Activated CD8-positive, alpha-beta T cell treated with anti-CD3 and anti-CD28 coated beads, Interleukin-2, amount 10 ng/mL, durations not matched to agents 7 days and 5 days (primary cell): ENCODE results near the gene MTHFD2L. TPM values are rescaled to one million over a fixed set of nuclear protein-coding genes. Genes with fewer than 3 reads are reported as not detected.

Source experiments
- ATAC-seq: fragments of 150-1000 bp; cut with Tn5 transposase; one replicate; pipeline ENCODE4 v1.10.0; 2021; ENCODE audit warnings: moderate library complexity
- CTCF ChIA-PET: fragments of 350-600 bp; sonication (Branson Sonifier 250); formaldehyde crosslinking; loops from one replicate; lab custom pipeline; 2021; ENCODE audit warnings: antibody characterized with exemption; lab: Charles Lee
- POLR2A ChIA-PET: fragments of 350-600 bp; sonication (Branson Sonifier 250); formaldehyde crosslinking; loops from one replicate; lab custom pipeline; 2021; ENCODE audit warnings: antibody characterized with exemption; lab: Charles Lee
- DNase-seq: peaks from one replicate; pipeline ENCODE4 v3.0.0-alpha.2; 2020
- H3K27ac Mint-ChIP-seq: one replicate; pipeline ENCODE4 v1.8.0; 2021; ENCODE audit warnings: mild to moderate bottlenecking, mixed read lengths
- H3K27me3 Mint-ChIP-seq: one replicate; pipeline ENCODE4 v1.8.0; 2021; ENCODE audit warnings: low read depth, mixed read lengths
- H3K36me3 Mint-ChIP-seq: one replicate; pipeline ENCODE4 v1.8.0; 2021; ENCODE audit warnings: low read depth, mixed read lengths
- H3K4me1 Mint-ChIP-seq: one replicate; pipeline ENCODE4 v1.8.0; 2021; ENCODE audit warnings: low read depth, mixed read lengths
- H3K4me3 Mint-ChIP-seq: one replicate; pipeline ENCODE4 v1.8.0; 2021; ENCODE audit warnings: mild to moderate bottlenecking, mixed read lengths
- H3K9me3 Mint-ChIP-seq: one replicate; pipeline ENCODE4 v1.8.0; 2022; ENCODE audit warnings: mixed read lengths; ENCODE audit not compliant: insufficient read depth
- total RNA-seq, 2 experiments: library from RNA; stranded (reverse); gene quantifications; one replicate each; pipeline ENCODE4 v1.2.3, GENCODE V29; 2021

MTHFD2L gene
- 1 to 10 TPM; 5.3 to 5.5 TPM for total RNA-seq

- CTCF ChIA-PET, result interaction anchor here (1.0 kb wide), 1 partner anchor 23 kb away, joined by 3 read pairs; no protein-coding TSS in a partner anchor
- Mint-ChIP-seq H3K9me3 (no peaks in the 10 kb centered on the region), H3K36me3 (peaks cover 25% of the 10 kb centered on the region), H3K4me3 (peak within 1 kb of the TSS; percentile 82), H3K27me3 (peaks cover 28% of the 10 kb centered on the region), H3K27ac (peak within 1 kb of the TSS; percentile 90), H3K4me1 (peaks cover 18% of the 10 kb centered on the region)
- DNase-seq (peak; percentile 84), ATAC-seq (peak; percentile 99)
- POLR2A ChIA-PET, result no interaction called here
Observed at GRCh38 chr4:74157561-74158465, at the start of gene MTHFD2L. TSS of gene MTHFD2L (plus strand) at chr4:74158118. CDS start at chr4:74158139, 21 bp downstream.

DNA sequence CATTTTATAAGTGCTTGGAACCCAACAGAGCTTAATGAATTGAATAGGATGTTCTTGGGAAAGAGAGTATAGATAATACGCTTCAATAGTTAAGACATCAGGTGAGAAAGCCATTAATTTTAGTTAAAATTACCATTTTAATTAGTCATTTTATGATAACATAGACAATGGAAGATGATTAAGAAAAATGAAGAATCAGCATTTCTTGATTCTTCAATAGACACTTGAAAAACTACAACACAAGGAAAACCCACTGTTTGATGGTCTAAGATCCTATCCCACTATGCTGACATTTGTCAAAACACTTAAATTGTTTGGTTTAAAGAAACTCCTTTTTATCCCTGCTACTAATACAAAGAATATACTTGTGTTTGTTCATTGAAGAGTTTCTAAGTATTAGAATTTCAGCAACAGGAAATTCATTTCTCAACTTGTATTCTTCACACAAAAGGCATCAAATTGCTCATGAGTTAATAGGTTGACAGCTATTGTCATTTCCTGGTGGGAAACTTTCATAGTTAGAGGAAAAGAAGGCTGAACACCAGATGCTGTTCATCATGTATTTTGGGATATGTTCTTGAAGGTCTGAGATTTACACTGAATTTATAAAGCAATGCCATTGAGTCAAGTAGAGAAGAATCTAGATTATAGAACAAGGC is 49.3 kb upstream of the MTHFD2L start:
- H3K27ac Mint-ChIP-seq, result no peak overlapping the region
- CTCF ChIA-PET, result no interaction called here

DNA sequence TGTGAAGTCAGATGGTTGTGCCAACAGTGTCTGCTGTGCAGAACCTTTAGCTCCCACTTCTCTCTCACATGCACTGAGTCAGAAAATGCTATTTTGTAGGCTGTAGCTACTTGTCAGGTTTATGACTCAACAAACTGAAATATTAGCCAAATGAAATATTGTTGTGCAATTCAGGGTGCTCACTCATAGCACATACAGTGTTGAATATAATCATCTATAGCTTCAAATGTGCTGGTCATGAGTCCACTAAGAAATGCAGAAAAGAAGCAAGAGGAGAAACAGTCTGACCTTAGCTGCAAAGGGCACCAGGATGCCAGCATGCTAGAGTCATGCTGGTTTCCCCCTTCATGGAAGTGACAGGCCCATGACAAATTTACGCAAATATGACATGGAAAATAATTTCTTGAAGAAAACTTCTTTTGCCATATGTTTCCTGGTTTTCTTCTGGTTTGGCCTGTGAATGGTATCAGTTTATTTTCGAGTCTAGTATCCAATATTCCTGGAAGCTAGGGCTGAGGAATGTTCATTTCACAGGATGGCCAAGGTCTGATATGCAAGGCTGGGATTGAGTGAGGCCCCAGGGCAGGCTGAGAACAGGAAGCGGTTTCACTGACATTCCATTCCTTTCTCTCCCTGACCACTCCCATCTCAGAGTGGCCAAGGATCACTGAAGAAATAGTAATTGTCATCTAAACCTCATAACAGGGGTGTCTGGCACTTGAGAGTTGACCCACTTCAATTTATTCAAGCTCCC is 48.6 kb upstream of the MTHFD2L start:
- DNase-seq (no peak), ATAC-seq (no peak)
- Mint-ChIP-seq H3K4me3 (no peak overlapping the region), H3K4me1 (no peaks in the 10 kb centered on the region), H3K9me3 (no peaks in the 10 kb centered on the region), H3K27ac (no peak overlapping the region), H3K27me3 (peaks cover 2% of the 10 kb centered on the region), H3K36me3 (no peaks in the 10 kb centered on the region)
- ChIA-PET CTCF (no interaction called here), POLR2A (no interaction called here)

More for the DNA sequence above, 49.3 kb upstream of the MTHFD2L start:
- DNase-seq (no peak), ATAC-seq (no peak)
- POLR2A ChIA-PET, result no interaction called here
- H3K4me3 Mint-ChIP-seq, result no peak overlapping the region
- H3K36me3 Mint-ChIP-seq, result no peaks in the 10 kb centered on the region
- peaks cover 2% of the 10 kb centered on the region for H3K27me3 Mint-ChIP-seq
- H3K4me1 Mint-ChIP-seq, result no peaks in the 10 kb centered on the region
- H3K9me3 Mint-ChIP-seq, result no peaks in the 10 kb centered on the region

DNA sequence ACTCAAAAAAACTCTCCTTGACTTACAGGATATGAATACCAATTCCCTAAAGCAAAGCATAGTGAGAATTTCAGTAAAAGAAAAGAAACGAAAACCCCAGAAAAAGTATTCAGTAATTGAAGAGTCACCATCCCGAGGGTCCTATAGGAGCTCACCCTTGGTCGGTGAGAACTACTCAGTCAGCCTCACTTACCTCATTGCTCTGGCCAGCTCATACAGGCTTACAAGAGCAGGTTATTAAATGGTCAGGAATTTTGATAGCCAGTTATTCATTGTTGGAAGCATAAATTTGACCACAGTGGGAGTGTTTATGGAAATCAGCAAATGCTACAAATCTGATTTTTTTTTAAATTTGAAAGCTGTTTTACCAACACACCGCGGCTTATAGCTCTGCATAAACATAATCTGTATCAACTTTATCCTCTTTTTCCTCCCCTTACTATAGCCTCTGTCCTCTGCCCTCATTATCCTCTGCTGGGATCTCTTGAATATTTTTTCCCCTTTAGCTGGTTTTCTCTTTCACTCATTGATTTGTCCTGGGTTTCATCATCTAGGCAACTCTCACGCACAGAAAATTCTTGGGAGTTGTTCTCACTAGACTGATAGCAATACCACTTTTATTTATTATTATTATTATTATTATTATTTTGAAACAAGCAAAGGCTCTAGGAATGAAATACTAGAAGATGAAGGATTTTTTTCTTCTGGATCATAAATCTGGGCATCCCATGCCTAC is 47.9 kb upstream of the MTHFD2L start:
- Mint-ChIP-seq H3K9me3 (no peaks in the 10 kb centered on the region), H3K27me3 (no peaks in the 10 kb centered on the region), H3K36me3 (no peaks in the 10 kb centered on the region), H3K27ac (no peak overlapping the region), H3K4me1 (no peaks in the 10 kb centered on the region), H3K4me3 (no peak overlapping the region)
- ATAC-seq, result no peak
- ChIA-PET POLR2A (no interaction called here), CTCF (no interaction called here)
- no peak for DNase-seq

DNA sequence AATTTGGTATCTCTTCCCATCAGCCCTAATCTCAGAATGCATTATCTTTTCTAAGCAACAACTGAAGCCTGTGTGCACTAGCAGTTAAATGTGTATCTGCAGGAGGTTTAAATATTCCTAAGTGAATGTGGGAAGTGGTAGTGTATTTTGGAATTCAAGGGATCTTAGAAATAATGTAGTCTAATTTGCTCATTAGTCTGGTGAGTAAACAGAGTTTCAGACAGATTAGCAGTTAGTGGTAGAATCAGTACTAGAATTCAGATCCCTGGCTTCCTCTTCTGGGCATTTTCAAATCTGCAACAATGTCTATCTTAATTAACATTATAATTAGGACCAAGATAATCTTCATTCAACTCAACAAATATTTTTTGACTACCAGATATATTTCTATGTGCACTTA is 47.2 kb upstream of the MTHFD2L start:
- no peaks in the 10 kb centered on the region for H3K4me1 Mint-ChIP-seq
- H3K9me3 Mint-ChIP-seq, result no peaks in the 10 kb centered on the region
- H3K36me3 Mint-ChIP-seq, result no peaks in the 10 kb centered on the region
- POLR2A ChIA-PET, result no interaction called here
- H3K4me3 Mint-ChIP-seq, result no peak overlapping the region
- H3K27ac Mint-ChIP-seq, result no peak overlapping the region
- DNase-seq, result no peak
- no peaks in the 10 kb centered on the region for H3K27me3 Mint-ChIP-seq
- CTCF ChIA-PET, result no interaction called here
- ATAC-seq, result no peak

- Mint-ChIP-seq H3K9me3 (no peaks in the 10 kb centered on the region), H3K36me3 (no peaks in the 10 kb centered on the region), H3K27me3 (no peaks in the 10 kb centered on the region), H3K4me1 (no peaks in the 10 kb centered on the region), H3K27ac (no peak overlapping the region), H3K4me3 (no peak overlapping the region)
- CTCF ChIA-PET, result no interaction called here
- ATAC-seq, result no peak
- DNase-seq, result no peak
- POLR2A ChIA-PET, result no interaction called here
Observed at GRCh38 chr4:74111306-74111975, 46.5 kb upstream of the MTHFD2L start.

DNA sequence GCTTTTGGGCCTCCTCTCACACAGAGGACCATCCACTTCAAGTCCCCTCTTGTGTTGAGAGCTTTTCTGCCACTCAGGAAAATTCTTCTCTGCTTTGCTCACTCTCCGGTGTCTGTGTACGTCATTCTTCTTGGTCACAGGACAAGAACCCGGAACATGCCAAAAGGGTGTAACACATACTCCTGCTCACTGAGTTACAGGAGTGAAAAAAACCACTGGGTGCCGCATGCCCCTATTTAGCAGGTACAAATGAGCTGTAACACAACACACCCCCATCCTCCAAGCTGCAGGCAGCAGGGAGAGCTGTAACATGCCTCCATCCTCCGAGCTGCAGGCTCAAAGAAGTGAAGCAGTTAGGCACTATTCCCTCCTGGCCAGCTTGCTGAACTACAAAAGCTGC is 45.9 kb upstream of the MTHFD2L start:
- no peaks in the 10 kb centered on the region for H3K36me3 Mint-ChIP-seq
- H3K4me3 Mint-ChIP-seq, result no peak overlapping the region
- CTCF ChIA-PET, result interaction anchor here (0.9 kb wide), 1 partner anchor 22 kb away, joined by 3 read pairs; no protein-coding TSS in a partner anchor
- H3K4me1 Mint-ChIP-seq, result no peaks in the 10 kb centered on the region
- no peak overlapping the region for H3K27ac Mint-ChIP-seq
- H3K27me3 Mint-ChIP-seq, result no peaks in the 10 kb centered on the region
- DNase-seq, result no peak
- ATAC-seq, result no peak
- POLR2A ChIA-PET, result no interaction called here
- H3K9me3 Mint-ChIP-seq, result no peaks in the 10 kb centered on the region

GRCh38 chr4:74112399-74113105 is 45.4 kb upstream of the MTHFD2L start:
- H3K27me3 Mint-ChIP-seq, result no peaks in the 10 kb centered on the region
- no peak for ATAC-seq
- ChIA-PET POLR2A (no interaction called here), CTCF (interaction anchor here (0.9 kb wide), 1 partner anchor 22 kb away, joined by 3 read pairs; no protein-coding TSS in a partner anchor)
- H3K27ac Mint-ChIP-seq, result no peak overlapping the region
- no peak overlapping the region for H3K4me3 Mint-ChIP-seq
- H3K4me1 Mint-ChIP-seq, result no peaks in the 10 kb centered on the region
- DNase-seq, result no peak
- no peaks in the 10 kb centered on the region for H3K36me3 Mint-ChIP-seq
- no peaks in the 10 kb centered on the region for H3K9me3 Mint-ChIP-seq

DNA sequence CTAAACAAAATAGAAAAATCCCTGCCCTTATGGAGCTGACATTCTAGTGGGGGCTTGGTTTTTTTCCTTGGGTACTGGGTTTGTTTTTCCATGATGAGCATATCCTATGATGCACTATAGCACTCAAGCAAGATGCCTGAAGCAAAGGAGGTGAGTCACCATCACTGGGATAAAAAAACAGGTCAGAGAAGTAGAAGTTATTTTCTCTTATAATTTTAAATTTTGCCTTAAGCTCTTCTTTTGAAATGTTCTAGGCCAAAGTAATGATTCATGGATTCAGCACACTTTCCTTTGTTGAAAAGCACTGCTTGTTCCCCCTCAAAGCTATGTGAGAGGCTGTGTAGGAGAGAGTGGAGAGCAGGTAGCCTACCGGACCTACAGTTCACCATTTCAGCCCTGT is 43.7 kb upstream of the MTHFD2L start:
- H3K4me3 Mint-ChIP-seq, result no peak overlapping the region
- POLR2A ChIA-PET, result no interaction called here

DNA sequence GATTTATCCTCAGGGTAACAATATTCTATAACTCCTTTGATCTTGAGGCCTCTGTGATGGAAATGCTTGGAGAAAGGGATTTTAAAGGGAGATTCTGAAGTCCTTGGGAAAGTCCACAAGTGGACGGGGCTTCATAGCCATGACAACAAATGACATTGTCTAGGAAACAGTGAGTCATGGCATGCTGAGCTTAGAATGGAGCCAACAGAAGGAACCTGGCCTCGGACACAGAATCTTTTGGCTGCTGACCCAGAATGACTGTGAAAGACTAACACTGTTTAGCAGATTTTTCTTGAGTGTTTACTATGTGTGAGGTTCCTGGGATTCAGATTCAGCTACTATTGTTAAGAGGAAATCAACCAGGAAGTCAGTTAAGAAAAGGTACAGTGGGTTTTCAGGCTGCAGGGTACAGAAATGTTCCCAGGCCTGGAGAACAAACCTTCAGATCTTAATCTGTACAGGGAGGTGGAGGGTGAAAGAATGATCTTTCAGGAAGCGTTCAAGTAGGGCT is 40.8 kb upstream of the MTHFD2L start:
- Mint-ChIP-seq H3K4me1 (no peaks in the 10 kb centered on the region), H3K36me3 (no peaks in the 10 kb centered on the region), H3K9me3 (peaks cover 4% of the 10 kb centered on the region), H3K27ac (no peak overlapping the region), H3K4me3 (no peak overlapping the region), H3K27me3 (no peaks in the 10 kb centered on the region)
- DNase-seq (no peak), ATAC-seq (no peak)
- POLR2A ChIA-PET, result no interaction called here
- CTCF ChIA-PET, result no interaction called here

More for the DNA sequence above, 43.7 kb upstream of the MTHFD2L start:
- no peak for ATAC-seq
- CTCF ChIA-PET, result interaction anchor here (0.7 kb wide), 1 partner anchor 16 kb away, joined by 3 read pairs; no protein-coding TSS in a partner anchor
- Mint-ChIP-seq H3K9me3 (no peaks in the 10 kb centered on the region), H3K27ac (no peak overlapping the region), H3K4me1 (no peaks in the 10 kb centered on the region), H3K27me3 (no peaks in the 10 kb centered on the region), H3K36me3 (no peaks in the 10 kb centered on the region)
- no peak for DNase-seq
